ENCODE data around the gene KCNAB1.
"Not testable (repeated sequence)": the region's sequence is repeated elsewhere in the genome, so short reads cannot be mapped to it uniquely, and the experiment has no call there.

The KCNAB1 gene

DNA sequence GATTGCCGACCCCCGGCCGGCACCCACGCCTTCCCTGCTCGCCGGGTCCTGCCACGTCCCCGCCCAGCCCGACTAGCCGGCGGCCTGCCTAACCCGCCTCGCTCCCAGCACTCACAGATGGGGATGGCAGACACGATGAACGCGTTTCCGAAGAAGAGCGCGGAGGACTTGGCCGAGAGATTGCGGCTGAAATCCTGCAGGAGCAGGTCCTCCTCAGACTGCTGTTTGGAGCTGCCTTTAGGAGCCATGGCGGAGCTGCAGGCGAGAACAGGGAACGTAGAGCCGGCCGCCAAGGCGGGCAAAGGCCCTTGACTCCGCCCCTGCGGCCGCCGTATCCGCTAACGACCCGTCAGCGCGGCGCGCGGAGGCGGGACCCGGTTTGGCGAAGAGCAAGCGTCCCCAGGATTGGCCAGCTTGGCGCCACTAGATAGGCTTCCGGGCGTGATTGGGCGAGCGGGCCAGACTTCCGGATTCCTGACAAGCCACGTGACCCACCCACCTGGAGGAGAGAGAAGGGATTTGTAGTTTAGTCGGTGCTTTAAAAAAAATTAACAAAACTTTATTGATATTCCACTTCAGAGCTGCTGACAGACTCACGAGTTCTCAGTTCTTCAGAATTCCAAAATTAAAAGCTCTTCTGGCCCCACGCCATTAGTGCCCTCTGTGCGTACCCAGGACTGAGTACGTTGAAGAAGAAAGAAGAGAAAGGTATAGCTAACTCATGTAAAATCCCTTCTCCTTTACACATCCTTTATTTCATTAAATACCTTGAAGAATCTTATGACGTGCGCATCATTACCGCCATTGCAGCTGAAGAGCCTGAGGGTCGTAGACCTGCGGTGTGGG is 434.7 kb downstream of the KCNAB1 start, which contains the start of gene SSR3:
TSS of gene SSR3 (minus strand) at position 276 of the 846 bp plus-strand sequence. CDS start at position 248, 28 bp downstream.
- TF ChIP-seq, protein P1, sequence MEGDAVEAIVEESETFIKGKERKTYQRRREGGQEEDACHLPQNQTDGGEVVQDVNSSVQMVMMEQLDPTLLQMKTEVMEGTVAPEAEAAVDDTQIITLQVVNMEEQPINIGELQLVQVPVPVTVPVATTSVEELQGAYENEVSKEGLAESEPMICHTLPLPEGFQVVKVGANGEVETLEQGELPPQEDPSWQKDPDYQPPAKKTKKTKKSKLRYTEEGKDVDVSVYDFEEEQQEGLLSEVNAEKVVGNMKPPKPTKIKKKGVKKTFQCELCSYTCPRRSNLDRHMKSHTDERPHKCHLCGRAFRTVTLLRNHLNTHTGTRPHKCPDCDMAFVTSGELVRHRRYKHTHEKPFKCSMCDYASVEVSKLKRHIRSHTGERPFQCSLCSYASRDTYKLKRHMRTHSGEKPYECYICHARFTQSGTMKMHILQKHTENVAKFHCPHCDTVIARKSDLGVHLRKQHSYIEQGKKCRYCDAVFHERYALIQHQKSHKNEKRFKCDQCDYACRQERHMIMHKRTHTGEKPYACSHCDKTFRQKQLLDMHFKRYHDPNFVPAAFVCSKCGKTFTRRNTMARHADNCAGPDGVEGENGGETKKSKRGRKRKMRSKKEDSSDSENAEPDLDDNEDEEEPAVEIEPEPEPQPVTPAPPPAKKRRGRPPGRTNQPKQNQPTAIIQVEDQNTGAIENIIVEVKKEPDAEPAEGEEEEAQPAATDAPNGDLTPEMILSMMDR (IDR thresholded peaks at IDR 0.05; ENCODE audit: low read depth, low read length): no peak
- DNase-seq (ENCODE audit: low read depth, low spot score): peak; percentile 100
- in situ Hi-C loops (cut with HindIII; ENCODE audit: low sequenced_read_pairs): no loop called here
- H3K4me3 ChIP-seq (ENCODE audit: low read depth, low read length): peak within 1 kb of the TSS; percentile 86

DNA sequence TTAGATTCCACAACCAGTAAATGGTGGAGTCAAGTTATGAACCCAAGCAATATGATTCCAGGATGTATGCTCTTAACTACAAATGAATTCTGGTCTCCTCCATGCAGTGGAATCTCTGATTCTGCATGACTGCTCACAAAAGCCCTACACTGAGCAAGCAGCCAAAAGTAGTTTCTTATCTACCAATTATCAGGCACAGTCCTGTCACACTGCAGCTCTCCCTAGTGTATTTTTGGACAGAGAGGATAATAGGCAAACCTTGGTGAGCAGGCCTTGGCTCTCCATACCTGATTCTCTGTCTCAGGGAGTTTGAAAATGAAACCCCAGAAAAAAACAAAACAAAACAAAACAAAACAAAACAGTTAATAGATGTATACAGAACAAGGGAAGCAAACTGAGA is 438.0 kb downstream of the KCNAB1 start:
- no peak overlapping the region for H3K4me3 ChIP-seq (ENCODE audit: low read depth, low read length)
- TF ChIP-seq, protein P1 (IDR thresholded peaks at IDR 0.05; ENCODE audit: low read depth, low read length): no peak
- no peak for DNase-seq (ENCODE audit: low read depth, low spot score)
- in situ Hi-C loops (cut with HindIII; ENCODE audit: low sequenced_read_pairs): no loop called here

DNA sequence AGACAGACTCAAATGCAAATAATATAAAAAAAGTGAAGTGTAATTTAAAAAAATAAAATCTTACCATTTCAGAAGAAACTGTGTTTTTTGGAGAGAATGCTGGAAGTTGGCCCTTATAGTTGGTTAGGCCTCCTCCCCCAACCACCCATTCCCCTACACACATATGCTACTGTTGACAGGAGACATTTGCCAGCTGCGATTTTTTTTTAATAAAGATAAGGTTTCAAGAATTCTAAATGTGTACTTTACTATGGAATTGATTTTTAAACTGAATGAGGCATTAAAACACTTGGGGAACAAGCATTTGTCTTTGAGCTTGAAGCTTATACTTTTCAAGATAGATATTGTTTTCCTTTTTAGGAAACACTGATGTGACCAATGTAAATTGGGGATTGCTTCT is 438.9 kb downstream of the KCNAB1 start:
- TF ChIP-seq, protein P1 (IDR thresholded peaks at IDR 0.05; ENCODE audit: low read depth, low read length): no peak
- in situ Hi-C loops (cut with HindIII; ENCODE audit: low sequenced_read_pairs): no loop called here
- H3K4me3 ChIP-seq (ENCODE audit: low read depth, low read length): no peak overlapping the region
- DNase-seq (ENCODE audit: low read depth, low spot score): no peak

DNA sequence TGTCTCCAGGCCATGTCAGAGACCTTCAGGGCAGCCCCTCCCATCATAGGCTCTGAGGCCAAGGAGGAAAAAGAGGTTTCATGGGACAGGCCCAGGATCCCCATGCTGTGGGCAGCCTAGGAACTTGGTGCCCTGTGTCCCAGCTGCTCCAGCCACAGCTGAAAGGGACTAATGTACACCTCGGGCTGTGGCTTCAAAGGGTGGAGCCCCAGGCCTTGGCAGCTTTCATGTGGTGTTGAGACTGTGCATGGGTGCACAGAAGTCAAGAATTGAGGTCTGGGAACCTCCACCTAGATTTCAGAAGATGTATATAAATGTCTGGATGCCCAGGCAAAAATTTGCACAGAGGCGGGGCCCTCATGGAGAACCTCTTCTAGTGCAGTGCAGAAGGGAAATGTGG is 441.2 kb downstream of the KCNAB1 start:
- DNase-seq (ENCODE audit: low read depth, low spot score): no peak
- in situ Hi-C loops (cut with HindIII; ENCODE audit: low sequenced_read_pairs): no loop called here
- H3K4me3 ChIP-seq (ENCODE audit: low read depth, low read length): no peak overlapping the region
- TF ChIP-seq, protein P1 (IDR thresholded peaks at IDR 0.05; ENCODE audit: low read depth, low read length): no peak

DNA sequence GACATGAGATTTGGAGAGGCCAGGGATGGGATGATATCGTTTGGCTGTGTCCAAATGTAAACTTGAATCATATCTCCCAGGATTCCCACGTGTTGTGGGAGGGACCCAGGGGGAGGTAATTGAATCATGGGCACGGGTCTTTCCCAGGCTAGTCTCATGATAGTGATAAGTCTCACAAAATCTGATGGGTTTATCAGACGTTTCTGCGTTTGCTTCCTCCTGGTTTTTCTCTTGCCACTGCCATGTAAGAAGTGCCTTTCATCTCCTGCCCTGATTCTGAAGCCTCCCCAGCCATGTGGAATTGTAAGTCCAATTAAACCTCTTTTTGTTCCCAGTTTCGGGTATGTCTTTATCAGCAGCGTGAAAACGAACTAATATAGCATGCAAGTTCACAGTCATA is 442.1 kb downstream of the KCNAB1 start:
- DNase-seq (ENCODE audit: low read depth, low spot score); H3K4me3 ChIP-seq (ENCODE audit: low read depth, low read length); in situ Hi-C loops (cut with HindIII; ENCODE audit: low sequenced_read_pairs): not testable (repeated sequence)

DNA sequence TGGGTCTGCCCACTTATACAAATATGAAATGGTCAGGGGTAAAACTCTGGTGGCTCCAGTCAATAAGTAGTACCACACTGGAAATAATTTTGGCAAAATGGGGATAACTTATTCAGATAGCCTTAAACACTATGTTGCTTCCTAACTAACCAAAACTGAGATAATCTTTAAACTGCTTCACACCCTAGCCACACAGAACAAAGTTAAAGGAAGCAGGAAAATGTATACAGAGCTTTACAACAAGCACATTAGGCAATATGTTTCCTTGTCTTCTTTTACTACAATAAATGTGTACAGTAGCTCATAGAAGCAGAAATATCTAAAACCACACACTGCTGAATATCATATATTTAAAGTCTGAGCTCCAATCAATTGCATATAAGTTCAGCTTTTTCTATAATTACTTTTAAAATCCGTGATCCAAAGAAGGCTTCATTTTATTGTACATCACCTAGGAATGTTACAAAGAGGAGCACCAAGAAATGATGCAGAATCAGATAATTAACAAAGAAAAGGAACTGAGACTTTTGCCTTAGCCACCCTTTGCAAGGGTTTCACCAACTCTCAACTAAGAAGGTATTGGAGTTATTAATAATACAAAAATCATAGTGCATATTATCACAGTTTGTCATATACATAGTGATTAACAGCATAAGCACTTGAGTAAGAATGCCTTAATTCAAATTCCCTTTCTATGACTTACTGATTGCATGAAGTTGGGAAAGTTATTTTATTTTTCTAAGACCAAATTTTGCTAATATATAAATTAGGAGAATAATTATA is 443.7 kb downstream of the KCNAB1 start:
- H3K4me3 ChIP-seq (ENCODE audit: low read depth, low read length): no peak overlapping the region
- in situ Hi-C loops (cut with HindIII; ENCODE audit: low sequenced_read_pairs): no loop called here
- TF ChIP-seq, protein P1 (IDR thresholded peaks at IDR 0.05; ENCODE audit: low read depth, low read length): no peak
- DNase-seq (ENCODE audit: low read depth, low spot score): no peak

DNA sequence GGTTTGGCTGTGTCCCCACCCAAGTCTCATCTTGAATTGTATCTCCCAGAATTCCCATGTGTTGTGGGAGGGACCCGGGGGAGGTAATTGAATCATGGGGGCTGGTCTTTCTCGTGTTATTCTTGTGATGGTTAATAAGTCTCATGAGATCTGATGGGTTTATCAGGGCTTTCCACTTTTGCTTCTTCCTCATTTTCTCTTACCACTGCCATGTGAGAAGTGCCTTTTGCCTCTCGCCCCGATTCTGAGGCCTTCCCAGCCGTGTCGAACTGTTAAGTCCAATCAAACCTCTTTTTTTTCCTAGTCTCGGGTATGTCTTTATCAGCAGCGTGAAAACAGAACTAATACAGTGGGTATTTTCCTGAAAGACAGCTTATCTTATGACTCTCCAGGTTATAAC is 448.6 kb downstream of the KCNAB1 start:
- DNase-seq (ENCODE audit: low read depth, low spot score); in situ Hi-C loops (cut with HindIII; ENCODE audit: low sequenced_read_pairs): not testable (repeated sequence)

DNA sequence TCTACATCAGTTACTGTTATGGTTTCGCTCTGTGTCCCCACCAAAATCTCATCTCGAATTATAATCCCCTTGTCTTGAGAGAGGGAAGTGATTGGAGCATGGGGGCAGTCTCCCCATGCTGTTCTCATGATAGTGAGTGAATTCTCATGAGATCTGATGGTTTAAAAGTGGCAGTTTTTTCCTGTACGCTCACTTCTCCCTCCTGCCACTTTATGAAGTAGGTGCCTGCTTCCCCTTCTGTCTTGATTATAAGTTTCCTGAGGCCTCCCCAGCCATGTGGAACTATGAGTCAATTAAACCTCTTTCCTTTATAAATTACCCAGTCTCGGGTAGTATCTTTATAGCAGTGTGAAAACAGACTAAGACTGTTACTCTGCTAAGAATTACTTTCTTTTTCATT is 449.5 kb downstream of the KCNAB1 start:
- DNase-seq (ENCODE audit: low read depth, low spot score); in situ Hi-C loops (cut with HindIII; ENCODE audit: low sequenced_read_pairs); H3K4me3 ChIP-seq (ENCODE audit: low read depth, low read length): not testable (repeated sequence)

More for the DNA sequence above, 448.6 kb downstream of the KCNAB1 start:
- H3K4me3 ChIP-seq (ENCODE audit: low read depth, low read length): not testable (repeated sequence)
